Mesodermal cell (in vitro differentiated cells): ENCODE results near the gene ZC3H12D.

Source experiments
- H3K27ac ChIP-seq: 2 replicates; pipeline ENCODE4 v1.7.0; 2013; ENCODE audit warnings: mild to moderate bottlenecking, low read depth, low read length, moderate library complexity; ENCODE audit not compliant: severe bottlenecking
- H3K36me3 ChIP-seq: 2 replicates; pipeline ENCODE4 v1.7.1; 2013; ENCODE audit warnings: mild to moderate bottlenecking, low read length, moderate library complexity; ENCODE audit not compliant: control insufficient read depth, insufficient read depth
- H3K4me1 ChIP-seq: one replicate; pipeline ENCODE4 v1.7.1; 2013; ENCODE audit warnings: mild to moderate bottlenecking, low read length; ENCODE audit not compliant: insufficient read depth, control insufficient read depth, poor library complexity, severe bottlenecking
- H3K4me3 ChIP-seq: 2 replicates; pipeline ENCODE4 v1.7.0; 2013; ENCODE audit warnings: low read length, control low read depth, mild to moderate bottlenecking; ENCODE audit not compliant: insufficient read depth, poor library complexity, severe bottlenecking; ENCODE audit errors: extremely low read depth
- H3K9me3 ChIP-seq: 2 replicates; pipeline ENCODE4 v1.7.1; 2013; ENCODE audit warnings: mild to moderate bottlenecking, low read length, moderate library complexity; ENCODE audit not compliant: control insufficient read depth
- WGBS, 2 experiments: methylation state at CpG; one replicate each; pipeline ENCODE4 v1.1.5; 2013; ENCODE audit warnings: missing lambda C conversion rate in 2 of 2; ENCODE audit not compliant: insufficient coverage in 2 of 2; 5-methylcytosine and 5-hydroxymethylcytosine counted together

Gene ZC3H12D

DNA sequence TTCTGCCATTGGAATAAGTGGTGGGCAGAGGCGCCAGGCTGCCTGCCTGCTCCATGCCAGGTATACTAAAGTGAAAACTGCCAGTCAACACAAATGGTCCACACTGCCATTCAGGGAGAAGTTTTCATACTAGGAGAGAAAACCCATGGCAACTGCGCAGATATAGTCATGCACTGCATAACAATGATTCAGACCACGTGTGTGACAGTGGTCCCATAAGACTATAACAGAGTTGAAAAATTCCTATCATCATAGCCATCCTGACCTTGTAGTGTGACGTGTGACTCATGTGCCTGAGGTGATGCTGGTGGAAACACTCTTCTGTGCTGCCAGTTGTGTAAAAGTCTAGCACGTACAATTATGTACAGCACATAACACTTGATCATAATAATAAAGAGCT is 25.1 kb downstream of the ZC3H12D start:
- Histone ChIP-seq H3K9me3 (no peaks in the 10 kb centered on the region), H3K36me3 (no peaks in the 10 kb centered on the region), H3K27ac (no peak overlapping the region), H3K4me1 (peaks cover 10% of the 10 kb centered on the region), H3K4me3 (no peak overlapping the region)
- WGBS, 2 experiments, result 91 to 93% methylated on average over 3 to 5 of the region's 5 CpGs

DNA sequence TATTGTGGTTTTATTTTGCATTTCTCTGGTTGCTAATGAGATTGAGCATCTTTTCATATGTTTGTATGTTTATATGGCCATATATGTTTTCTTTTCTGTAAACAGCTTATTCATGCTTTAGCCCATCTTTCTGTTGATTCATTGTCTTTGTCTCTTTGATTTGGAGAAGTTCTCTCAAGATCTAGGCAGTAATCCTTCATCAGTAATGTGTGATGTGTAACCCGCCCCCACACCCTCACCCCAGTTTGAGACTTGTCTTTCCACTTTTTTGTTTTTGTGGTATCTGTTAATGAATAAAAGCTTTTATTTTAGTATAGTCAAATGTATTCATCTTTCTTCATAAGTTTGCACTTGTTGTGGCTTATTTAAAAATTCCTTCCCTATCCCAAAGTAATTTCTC is 26.0 kb downstream of the ZC3H12D start:
- WGBS, 2 experiments, result no CpG with 5 or more reads among the region's 1 CpG

DNA sequence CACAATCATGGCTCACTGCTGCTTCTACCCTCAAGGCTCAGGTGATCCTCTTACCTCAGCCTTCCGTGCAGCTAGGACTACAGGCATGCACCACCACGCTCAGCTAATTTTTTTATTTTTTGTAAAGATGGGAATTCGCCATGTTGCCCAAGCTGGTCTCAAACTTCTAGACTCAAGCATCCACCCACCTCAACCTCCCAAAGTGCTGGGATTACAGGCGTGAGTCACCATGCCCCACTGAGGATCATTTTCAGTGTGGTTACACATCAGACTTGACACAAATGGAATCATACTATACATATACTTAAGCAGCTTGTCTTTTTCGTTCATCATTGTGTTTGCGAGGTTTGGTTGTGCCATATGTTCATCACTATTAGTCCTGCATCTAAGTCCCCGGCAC is 26.6 kb downstream of the ZC3H12D start:
- Histone ChIP-seq H3K4me1 (no peaks in the 10 kb centered on the region), H3K27ac (no peak overlapping the region), H3K36me3 (no peaks in the 10 kb centered on the region), H3K9me3 (no peaks in the 10 kb centered on the region), H3K4me3 (no peak overlapping the region)
- 96 to 100% methylated on average over 3 to 6 of the region's 7 CpGs for WGBS, 2 experiments

More for the DNA sequence above, 26.0 kb downstream of the ZC3H12D start:
- Histone ChIP-seq H3K27ac (no peak overlapping the region), H3K4me1 (peaks cover 3% of the 10 kb centered on the region), H3K9me3 (no peaks in the 10 kb centered on the region), H3K36me3 (no peaks in the 10 kb centered on the region), H3K4me3 (no peak overlapping the region)

DNA sequence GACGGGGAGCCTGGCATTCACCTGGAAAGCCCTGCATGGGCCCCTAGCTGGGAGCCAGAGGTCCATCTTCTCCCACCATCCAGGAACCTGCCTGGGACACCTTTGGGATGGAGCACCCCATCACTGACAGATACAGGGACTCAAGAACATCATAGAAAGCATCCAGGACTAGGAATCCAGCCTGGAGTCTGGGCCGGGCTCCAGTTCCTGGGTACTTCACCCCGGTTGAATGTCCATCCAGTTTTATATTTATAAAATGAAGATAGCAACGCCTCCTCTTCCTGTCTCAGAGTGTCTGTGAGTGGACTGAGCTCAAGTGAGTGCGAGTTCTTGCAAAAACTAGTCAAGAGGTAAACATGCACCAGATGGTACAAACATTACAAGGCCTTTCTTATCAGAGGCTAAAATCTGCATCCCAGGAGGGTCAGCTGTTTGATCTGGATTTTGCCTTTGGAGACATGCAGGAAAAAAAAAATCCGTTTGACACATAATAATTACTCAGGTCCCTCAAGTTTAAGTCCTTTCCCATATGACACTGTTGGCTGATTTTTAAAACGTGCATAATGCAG is 27.4 kb downstream of the ZC3H12D start:
- Histone ChIP-seq H3K27ac (no peak overlapping the region), H3K36me3 (no peaks in the 10 kb centered on the region), H3K4me3 (no peak overlapping the region), H3K4me1 (no peaks in the 10 kb centered on the region), H3K9me3 (no peaks in the 10 kb centered on the region)
- 87 to 95% methylated on average over 4 to 6 of the region's 7 CpGs for WGBS, 2 experiments

DNA sequence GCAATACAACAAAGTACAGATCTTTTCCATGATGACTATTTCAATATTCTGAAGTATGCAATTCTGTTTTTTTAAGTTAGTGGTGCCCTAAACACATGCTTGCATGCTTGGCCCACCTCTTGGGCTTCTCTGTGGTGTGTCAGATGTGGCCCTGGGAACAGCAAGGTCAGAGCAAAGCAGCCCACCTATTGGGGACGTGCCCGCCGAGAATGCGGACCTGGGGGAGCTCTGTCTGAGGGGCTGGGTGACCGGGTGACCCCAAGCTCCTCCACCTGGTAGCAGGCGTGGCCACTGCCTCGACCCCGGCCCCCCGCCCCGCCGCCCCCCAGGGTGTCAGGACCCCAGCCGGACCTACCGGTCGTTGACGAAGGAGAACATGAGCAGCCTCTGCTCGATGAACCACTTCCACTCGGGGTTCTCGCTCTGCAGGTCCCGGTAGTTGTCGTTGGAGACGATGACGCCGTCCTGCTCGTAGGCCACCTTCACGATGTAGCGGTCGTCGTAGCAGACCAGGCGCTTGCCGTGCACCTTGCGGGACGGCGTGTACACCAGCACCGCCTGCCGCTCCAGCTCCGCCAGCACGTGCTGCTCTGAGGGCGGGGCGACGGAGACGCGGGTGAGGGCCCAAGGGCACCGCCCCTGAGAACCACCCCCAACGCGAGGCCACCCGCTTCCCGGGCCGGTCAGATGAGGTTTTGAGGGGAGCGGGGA is 28.3 kb downstream of the ZC3H12D start:
- WGBS, 2 experiments, result 93 to 96% methylated on average over 39 to 49 of the region's 49 CpGs
- Histone ChIP-seq H3K36me3 (no peaks in the 10 kb centered on the region), H3K9me3 (no peaks in the 10 kb centered on the region), H3K4me1 (no peaks in the 10 kb centered on the region), H3K4me3 (no peak overlapping the region), H3K27ac (no peak overlapping the region)

DNA sequence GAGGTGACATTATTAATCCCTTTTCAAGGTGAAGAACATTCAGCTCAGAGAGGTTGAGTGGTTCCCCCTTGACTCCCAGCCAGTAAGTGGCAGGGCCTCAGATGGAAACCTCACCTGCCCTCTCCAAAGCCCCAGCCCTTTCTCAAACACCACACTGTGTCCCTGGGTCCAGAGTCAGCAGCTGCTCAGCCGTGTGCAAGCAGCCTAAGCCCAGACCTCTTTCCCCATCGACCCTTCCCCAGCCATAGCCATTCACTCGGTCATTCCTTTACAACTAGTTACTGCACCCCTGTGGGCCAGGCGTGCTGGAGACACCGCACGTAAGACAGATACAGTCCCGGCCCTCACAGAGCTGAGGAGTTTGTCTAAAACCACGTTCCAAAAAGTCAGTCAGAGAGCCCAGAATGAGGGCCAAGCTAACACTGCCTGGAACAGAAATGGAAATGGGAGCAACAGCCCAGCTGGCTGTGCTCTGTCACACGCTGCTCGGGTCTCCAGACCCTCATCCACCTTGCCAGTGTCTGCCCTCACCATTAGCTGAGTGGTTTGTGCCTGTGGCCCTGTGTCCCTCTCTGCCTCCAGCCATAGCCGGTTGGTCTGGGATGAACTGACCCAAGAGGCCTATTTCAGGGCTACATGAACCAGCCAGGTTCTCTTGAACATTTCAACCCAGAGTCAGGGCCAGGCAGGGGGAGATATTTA is 29.6 kb downstream of the ZC3H12D start:
- Histone ChIP-seq H3K4me3 (no peak overlapping the region), H3K4me1 (no peaks in the 10 kb centered on the region), H3K36me3 (no peaks in the 10 kb centered on the region), H3K27ac (no peak overlapping the region), H3K9me3 (no peaks in the 10 kb centered on the region)
- 88 to 90% methylated on average over 11 of the region's 11 CpGs for WGBS, 2 experiments

DNA sequence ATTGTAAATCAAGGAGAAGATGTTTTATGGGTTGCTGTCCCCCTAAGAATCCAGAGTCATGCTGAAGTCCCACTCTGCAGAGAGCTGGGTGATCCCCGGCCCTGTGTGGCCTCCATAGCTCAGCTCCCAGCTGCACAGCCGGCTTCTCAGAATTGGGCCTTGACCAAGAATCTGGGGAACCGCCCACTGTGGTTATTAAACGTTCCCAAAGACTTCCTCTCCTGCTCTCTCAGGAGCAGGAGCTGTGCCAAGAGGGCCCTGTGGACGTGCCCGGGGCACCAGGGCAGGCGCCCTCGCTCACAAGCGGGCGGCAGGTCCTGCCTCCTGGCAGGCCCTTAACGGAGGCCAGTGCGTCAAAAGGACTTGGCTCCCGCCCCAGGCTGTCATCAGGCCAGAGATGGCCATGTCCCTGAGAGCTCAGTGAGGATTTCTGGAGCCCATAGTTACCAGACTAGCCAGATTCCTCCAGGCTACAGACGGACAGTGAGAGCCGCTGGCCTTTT is 30.4 kb downstream of the ZC3H12D start:
- no peaks in the 10 kb centered on the region for H3K36me3 ChIP-seq
- H3K9me3 ChIP-seq, result no peaks in the 10 kb centered on the region
- no peak overlapping the region for H3K27ac ChIP-seq
- H3K4me3 ChIP-seq, result no peak overlapping the region
- 90 to 93% methylated on average over 15 of the region's 15 CpGs for WGBS, 2 experiments
- no peaks in the 10 kb centered on the region for H3K4me1 ChIP-seq

DNA sequence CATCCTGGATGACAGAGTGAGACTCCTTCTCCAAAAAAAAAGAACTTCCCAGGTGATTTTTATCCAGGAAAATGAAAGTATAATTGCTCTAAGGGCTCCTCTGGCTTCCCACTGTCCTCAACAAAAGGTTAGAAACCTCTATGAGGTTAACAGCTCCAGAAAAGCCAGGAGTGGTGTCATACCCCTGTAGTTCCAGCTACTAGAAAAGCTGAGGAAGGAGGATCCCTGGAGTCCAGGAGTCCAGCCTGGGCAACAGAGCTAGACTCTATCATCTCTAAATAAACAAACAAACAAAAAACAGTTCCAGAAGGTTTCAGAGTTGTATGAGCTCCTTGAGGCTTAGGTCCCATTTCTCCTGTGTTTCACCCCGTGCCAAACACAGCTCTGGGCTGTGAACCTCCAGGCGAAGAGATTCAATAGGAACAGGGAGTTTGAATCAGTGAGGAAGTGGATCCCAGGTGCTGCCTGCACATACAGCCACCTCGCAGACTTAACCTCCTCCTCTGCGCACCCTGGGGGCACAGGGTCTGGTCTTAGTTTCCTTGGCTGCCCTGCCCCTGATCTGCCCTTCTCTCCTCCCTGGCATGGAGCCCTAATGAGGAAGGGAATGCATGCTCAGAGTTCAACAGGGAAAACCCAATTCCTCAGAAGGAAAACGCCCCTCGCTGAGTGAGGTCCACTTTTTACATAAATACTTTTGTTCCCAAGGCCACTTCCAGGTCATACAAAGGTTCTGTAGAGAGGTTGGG is 31.0 kb downstream of the ZC3H12D start:
- Histone ChIP-seq H3K9me3 (no peaks in the 10 kb centered on the region), H3K27ac (no peak overlapping the region), H3K36me3 (no peaks in the 10 kb centered on the region), H3K4me1 (no peaks in the 10 kb centered on the region), H3K4me3 (no peak overlapping the region)
- 100% methylated on average over 2 of the region's 6 CpGs for WGBS, 2 experiments

DNA sequence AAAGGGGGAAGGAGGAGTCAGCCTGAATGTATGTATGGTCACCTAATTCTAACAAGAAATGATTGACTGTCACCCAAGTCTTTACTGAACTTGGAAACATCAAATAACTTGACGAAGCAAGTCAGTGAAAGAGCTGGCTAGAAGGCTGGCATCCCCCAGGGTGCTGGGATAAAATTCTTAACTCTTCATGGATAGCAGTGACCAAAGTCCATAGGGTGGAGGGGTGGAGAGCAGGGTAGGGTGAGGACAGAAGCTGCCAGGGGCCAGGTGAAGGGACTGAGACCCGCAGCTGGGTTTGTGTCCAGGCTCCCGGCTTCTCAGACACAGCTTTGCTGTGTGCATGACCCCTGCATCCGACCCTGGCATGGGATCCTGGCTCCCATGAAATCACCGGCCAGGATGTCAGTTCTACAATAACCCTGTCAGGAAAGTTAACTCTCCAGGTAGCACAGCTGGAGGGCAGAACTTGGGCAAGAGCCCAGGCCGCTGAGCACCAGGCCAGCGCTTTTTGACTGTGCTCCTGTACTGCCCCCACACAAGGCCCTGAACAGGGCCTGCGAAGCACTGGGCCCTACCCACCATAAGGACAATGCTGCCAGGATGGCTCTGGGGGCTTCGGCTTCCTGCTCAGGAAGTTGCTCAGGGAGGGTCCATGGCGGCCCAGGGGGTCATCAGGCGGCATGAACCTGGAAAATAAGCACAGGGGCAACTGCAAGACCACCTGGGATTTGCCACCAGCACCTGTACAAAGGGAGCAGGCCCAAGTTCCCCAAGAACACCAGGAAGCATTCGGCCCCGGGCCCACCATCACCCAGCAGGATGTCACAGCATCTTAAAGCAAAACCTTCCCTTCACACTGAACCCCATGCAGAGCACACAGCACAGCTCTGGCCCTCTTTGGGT is 32.5 kb downstream of the ZC3H12D start:
- no peaks in the 10 kb centered on the region for H3K9me3 ChIP-seq
- no peak overlapping the region for H3K4me3 ChIP-seq
- no peaks in the 10 kb centered on the region for H3K4me1 ChIP-seq
- no peak overlapping the region for H3K27ac ChIP-seq
- no peaks in the 10 kb centered on the region for H3K36me3 ChIP-seq
- WGBS, 2 experiments, result 95% methylated on average over 10 to 13 of the region's 13 CpGs
